ENCODE results near the gene DDX43. TPM values are rescaled to one million over a fixed set of nuclear protein-coding genes. Genes with fewer than 3 reads are reported as not detected.

Gene DDX43
- total RNA-seq, 2 donors from 2014 or later = 0.18 to 11.0 TPM

DNA sequence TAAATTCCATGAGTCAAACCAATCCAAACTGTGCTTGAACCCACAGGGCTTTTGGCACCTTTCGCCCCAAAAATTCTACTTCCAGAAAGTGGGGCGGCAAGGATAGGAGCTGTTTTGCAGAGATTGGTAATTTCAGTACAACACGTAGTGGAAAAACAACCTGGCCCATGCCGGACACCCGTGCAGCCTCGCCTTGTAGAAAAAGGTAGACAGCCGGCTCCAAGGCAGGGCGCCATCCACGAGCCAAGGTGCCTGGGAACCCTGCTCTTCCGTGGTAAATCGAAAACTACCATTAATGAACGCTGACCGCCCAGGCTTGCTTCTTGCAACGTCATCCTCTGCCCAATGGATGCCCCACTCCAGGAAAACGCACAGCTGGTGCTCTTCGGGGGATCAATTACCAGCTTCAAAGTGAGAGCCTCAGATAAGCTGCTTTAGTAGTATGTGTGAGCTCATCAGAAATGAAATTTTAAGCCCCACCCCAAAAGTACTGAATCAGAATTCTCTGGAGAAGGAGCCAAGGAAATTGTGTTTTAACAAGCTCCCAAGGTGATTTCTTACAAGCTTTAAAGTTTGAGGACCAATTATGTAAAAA lies 26.8 kb upstream of the DDX43 start:
- Histone ChIP-seq H3K27ac (no peak overlapping the region), H3K4me3 (no peak overlapping the region), H3K27me3 (replicated peaks; ENCODE audit: insufficient read depth) (no peaks in the 10 kb centered on the region), H3K9me3 (no peaks in the 10 kb centered on the region), H3K36me3 (no peaks in the 10 kb centered on the region), H3K4me1 (replicated peaks) (no peaks in the 10 kb centered on the region)
- TF ChIP-seq POLR2A (IDR thresholded peaks at IDR 0.05) (no peak), POLR2AphosphoS5 (IDR thresholded peaks at IDR 0.05) (no peak)
- TF ChIP-seq, protein P1, sequence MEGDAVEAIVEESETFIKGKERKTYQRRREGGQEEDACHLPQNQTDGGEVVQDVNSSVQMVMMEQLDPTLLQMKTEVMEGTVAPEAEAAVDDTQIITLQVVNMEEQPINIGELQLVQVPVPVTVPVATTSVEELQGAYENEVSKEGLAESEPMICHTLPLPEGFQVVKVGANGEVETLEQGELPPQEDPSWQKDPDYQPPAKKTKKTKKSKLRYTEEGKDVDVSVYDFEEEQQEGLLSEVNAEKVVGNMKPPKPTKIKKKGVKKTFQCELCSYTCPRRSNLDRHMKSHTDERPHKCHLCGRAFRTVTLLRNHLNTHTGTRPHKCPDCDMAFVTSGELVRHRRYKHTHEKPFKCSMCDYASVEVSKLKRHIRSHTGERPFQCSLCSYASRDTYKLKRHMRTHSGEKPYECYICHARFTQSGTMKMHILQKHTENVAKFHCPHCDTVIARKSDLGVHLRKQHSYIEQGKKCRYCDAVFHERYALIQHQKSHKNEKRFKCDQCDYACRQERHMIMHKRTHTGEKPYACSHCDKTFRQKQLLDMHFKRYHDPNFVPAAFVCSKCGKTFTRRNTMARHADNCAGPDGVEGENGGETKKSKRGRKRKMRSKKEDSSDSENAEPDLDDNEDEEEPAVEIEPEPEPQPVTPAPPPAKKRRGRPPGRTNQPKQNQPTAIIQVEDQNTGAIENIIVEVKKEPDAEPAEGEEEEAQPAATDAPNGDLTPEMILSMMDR (IDR thresholded peaks at IDR 0.05) = no peak
- WGBS = 77% methylated on average over 16 of the region's 16 CpGs
- intact Hi-C loops (cut with DNase I) = no loop called here
- no peak for DNase-seq (ENCODE audit: low spot score)

DNA sequence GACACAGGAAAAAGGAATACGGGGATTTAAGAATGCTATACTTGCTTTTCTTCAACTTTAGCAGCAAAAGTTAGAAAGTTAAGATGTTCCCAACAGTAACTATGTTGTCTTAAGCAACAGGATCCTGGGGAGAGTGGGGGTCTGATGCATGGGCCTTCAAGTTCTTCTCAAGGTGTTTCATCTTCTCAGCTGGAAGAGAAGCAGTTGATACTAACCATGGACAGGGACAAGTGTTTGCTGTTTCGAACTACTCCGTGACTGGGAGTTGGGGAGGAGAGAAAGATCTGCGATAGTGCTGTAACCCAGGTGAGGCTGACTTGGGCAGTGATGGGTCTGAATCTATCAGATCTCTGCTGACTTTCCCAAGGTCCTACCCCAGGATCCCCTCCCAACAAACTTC lies 26.0 kb upstream of the DDX43 start:
- no peaks in the 10 kb centered on the region for H3K36me3 ChIP-seq
- H3K27me3 ChIP-seq (replicated peaks; ENCODE audit: insufficient read depth) = no peaks in the 10 kb centered on the region
- no peak overlapping the region for H3K4me3 ChIP-seq
- WGBS = 82% methylated on average over 4 of the region's 4 CpGs
- DNase-seq (ENCODE audit: low spot score) = no peak
- no peaks in the 10 kb centered on the region for H3K9me3 ChIP-seq
- TF ChIP-seq, protein P1 (IDR thresholded peaks at IDR 0.05) = no peak
- TF ChIP-seq POLR2AphosphoS5 (IDR thresholded peaks at IDR 0.05) (no peak), POLR2A (IDR thresholded peaks at IDR 0.05) (no peak)
- intact Hi-C loops (cut with DNase I) = no loop called here
- H3K27ac ChIP-seq = no peak overlapping the region
- H3K4me1 ChIP-seq (replicated peaks) = no peaks in the 10 kb centered on the region

DNA sequence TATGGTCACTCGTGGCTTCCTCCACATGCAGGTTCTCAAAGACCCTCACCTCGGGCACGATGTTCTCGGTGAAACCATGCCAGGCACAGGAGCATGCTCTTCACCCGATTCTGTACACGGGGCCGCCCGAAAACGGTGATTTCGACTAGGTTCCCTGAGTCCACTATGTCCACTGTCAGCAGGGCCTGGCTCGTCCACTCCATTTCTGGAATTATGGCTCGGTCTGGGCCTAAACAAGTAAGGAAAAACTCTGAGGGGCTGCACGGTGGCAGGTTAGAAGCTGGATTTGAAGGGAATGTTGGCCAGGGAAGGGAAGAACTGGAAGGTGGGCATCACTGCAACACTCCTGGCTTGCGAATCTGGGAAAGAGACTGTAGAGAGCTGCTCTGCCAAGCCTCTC lies 25.5 kb upstream of the DDX43 start:
- no peak overlapping the region for H3K27ac ChIP-seq
- no peak overlapping the region for H3K4me3 ChIP-seq
- TF ChIP-seq, protein P1 (IDR thresholded peaks at IDR 0.05) = no peak
- TF ChIP-seq POLR2A (IDR thresholded peaks at IDR 0.05) (no peak), POLR2AphosphoS5 (IDR thresholded peaks at IDR 0.05) (no peak)
- intact Hi-C loops (cut with DNase I) = no loop called here
- no peaks in the 10 kb centered on the region for H3K27me3 ChIP-seq (replicated peaks; ENCODE audit: insufficient read depth)
- no peaks in the 10 kb centered on the region for H3K4me1 ChIP-seq (replicated peaks)
- 95% methylated on average over 14 of the region's 14 CpGs for WGBS
- H3K9me3 ChIP-seq = no peaks in the 10 kb centered on the region
- H3K36me3 ChIP-seq = no peaks in the 10 kb centered on the region
- DNase-seq (ENCODE audit: low spot score) = no peak

DNA sequence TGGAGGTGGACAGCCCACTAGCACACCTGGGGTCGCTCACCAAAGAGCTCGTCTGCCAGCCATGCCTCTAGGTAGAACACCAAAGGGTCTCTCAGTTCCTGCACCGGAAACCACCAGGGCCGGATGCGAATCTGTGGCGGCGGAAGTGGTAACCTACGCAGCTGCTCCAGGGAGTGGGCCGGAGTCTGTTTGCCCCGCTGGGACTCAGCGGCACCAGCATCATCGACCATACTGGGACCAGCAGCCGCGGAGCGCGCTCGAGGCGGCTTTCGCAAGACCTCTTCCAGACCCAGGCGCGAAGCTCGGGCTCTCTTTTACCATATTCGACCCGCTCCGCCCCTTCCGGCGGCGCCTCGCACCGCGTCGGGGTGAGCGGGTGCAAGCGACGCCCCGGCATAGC lies 25.1 kb upstream of the DDX43 start, which contains the start of gene OOEP:
Gene OOEP (minus strand): TSS at position 335 of the 400 bp plus-strand sequence. CDS start 105 bp downstream, at position 230.
- no peak for DNase-seq (ENCODE audit: low spot score)
- Histone ChIP-seq H3K36me3 (no peaks in the 10 kb centered on the region), H3K4me1 (replicated peaks) (no peaks in the 10 kb centered on the region), H3K4me3 (no peak within 1 kb of the TSS), H3K9me3 (no peaks in the 10 kb centered on the region), H3K27ac (no peak within 1 kb of the TSS), H3K27me3 (replicated peaks; ENCODE audit: insufficient read depth) (no peaks in the 10 kb centered on the region)
- TF ChIP-seq, protein P1 (IDR thresholded peaks at IDR 0.05) = no peak
- TF ChIP-seq POLR2AphosphoS5 (IDR thresholded peaks at IDR 0.05) = no peak
- TF ChIP-seq POLR2A (IDR thresholded peaks at IDR 0.05) = no peak
- intact Hi-C loops (cut with DNase I) = no loop called here
- 94% methylated on average over 36 of the region's 36 CpGs for WGBS

DNA sequence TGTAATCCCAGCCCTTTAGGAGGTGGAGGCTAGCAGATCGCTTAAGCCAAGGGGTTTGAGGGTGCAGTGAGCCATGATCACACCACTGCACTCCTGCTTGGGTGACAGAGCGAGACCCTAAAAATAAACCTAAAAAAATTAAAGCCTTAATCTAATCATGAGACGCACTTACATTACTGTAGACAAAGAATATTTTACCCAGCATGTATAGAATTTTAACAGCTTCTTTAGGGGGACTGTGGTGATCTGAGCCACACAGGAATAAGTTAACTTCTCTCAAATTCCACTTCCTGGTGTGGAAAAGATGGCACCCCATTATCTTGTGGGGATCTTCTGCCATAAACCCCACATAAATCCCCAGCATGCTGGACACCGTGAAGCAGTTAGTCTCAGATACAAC lies 22.6 kb upstream of the DDX43 start:
- no peak overlapping the region for H3K4me3 ChIP-seq
- TF ChIP-seq POLR2AphosphoS5 (IDR thresholded peaks at IDR 0.05) (no peak), POLR2A (IDR thresholded peaks at IDR 0.05) (no peak)
- TF ChIP-seq, protein P1 (IDR thresholded peaks at IDR 0.05) = no peak
- no peak overlapping the region for H3K27ac ChIP-seq
- whole genome bisulfite sequencing = 95% methylated on average over 4 of the region's 4 CpGs
- no peak for DNase-seq (ENCODE audit: low spot score)
- H3K27me3 ChIP-seq (replicated peaks; ENCODE audit: insufficient read depth) = no peaks in the 10 kb centered on the region
- H3K9me3 ChIP-seq = no peaks in the 10 kb centered on the region
- no peaks in the 10 kb centered on the region for H3K36me3 ChIP-seq
- no peaks in the 10 kb centered on the region for H3K4me1 ChIP-seq (replicated peaks)
- intact Hi-C loops (cut with DNase I) = no loop called here
